Astrocyte of the spinal cord (primary cell): ENCODE measurements around the gene ATP6V0D1.

Experiments
- DNase-seq: peaks from one replicate; pipeline ENCODE4 v3.0.0; 2011; ENCODE audit warnings: low read depth, low spot score
- H3K4me3 ChIP-seq: 2 replicates; pipeline ENCODE4 v1.5.1; 2011; ENCODE audit warnings: low read depth, mild to moderate bottlenecking, low read length, moderate library complexity
- in situ Hi-C: cut with HindIII; loops from 2 replicates; pipeline ENCODE4 v1.10.0; 2017; ENCODE audit warnings: low sequenced_read_pairs
- TF ChIP-seq, protein P1 (sequence below): IDR thresholded peaks from 2 replicates; pipeline ENCODE4 v1.5.1; 2012; ENCODE audit warnings: low read depth, mild to moderate bottlenecking, low read length, inconsistent platforms

The ATP6V0D1 gene

GRCh38 chr16:67394155-67395104 is 86.5 kb downstream of the ATP6V0D1 start:
- in situ Hi-C loops, result no loop called here

DNA sequence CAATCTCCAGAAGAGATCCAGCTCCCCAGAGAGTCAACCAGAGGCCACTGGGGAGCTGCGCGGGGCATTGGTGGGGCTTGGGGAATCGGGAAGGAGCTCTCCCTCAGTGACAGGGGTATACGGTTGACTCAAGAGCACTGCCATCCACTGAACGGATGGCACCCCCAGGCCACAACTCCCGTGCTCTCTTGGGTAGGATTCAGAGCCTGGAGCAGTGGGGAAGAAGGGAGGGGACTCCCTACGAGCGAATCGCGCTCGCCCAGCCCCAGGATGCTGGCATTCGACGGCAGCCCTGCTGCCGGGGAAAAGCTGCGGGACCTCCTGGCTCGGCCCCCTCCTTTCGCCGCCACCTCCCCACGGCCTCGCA is 87.2 kb downstream of the ATP6V0D1 start:
- in situ Hi-C loops, result no loop called here
- peak overlapping the region; percentile 38 for H3K4me3 ChIP-seq
- TF ChIP-seq, protein P1, sequence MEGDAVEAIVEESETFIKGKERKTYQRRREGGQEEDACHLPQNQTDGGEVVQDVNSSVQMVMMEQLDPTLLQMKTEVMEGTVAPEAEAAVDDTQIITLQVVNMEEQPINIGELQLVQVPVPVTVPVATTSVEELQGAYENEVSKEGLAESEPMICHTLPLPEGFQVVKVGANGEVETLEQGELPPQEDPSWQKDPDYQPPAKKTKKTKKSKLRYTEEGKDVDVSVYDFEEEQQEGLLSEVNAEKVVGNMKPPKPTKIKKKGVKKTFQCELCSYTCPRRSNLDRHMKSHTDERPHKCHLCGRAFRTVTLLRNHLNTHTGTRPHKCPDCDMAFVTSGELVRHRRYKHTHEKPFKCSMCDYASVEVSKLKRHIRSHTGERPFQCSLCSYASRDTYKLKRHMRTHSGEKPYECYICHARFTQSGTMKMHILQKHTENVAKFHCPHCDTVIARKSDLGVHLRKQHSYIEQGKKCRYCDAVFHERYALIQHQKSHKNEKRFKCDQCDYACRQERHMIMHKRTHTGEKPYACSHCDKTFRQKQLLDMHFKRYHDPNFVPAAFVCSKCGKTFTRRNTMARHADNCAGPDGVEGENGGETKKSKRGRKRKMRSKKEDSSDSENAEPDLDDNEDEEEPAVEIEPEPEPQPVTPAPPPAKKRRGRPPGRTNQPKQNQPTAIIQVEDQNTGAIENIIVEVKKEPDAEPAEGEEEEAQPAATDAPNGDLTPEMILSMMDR, result no peak
- no peak for DNase-seq

More at GRCh38 chr16:67394155-67395104, 86.5 kb downstream of the ATP6V0D1 start:
- no peak overlapping the region for H3K4me3 ChIP-seq
- TF ChIP-seq, protein P1, result no peak
- no peak for DNase-seq

- H3K4me3 ChIP-seq, result peak within 1 kb of the TSS; percentile 38
- TF ChIP-seq, protein P1, result peak; percentile 73
- DNase-seq, result peak; percentile 84
- in situ Hi-C loops, result no loop called here
These were observed 87.7 kb downstream of the ATP6V0D1 start, which contains the start of gene TPPP3 for GRCh38 chr16:67393111-67393787. TPPP3 (minus strand) TSS chr16:67393498; CDS start chr16:67391111, 2,387 bp downstream.

GRCh38 chr16:67392301-67393059 is 88.5 kb downstream of the ATP6V0D1 start:
- TF ChIP-seq, protein P1, result no peak
- peak overlapping the region; percentile 38 for H3K4me3 ChIP-seq
- no peak for DNase-seq
- in situ Hi-C loops, result no loop called here

GRCh38 chr16:67391424-67392300 is 89.3 kb downstream of the ATP6V0D1 start:
- in situ Hi-C loops, result no loop called here
- no peak for DNase-seq
- H3K4me3 ChIP-seq, result no peak overlapping the region
- TF ChIP-seq, protein P1, result no peak
